Stimulated activated CD8-positive, alpha-beta memory T cell treated with anti-CD3 and anti-CD28 coated beads, Interleukin-7, amount 100 ng/mL, for 1 hour (primary cell): ENCODE measurements around the gene TSPAN4.

Experiments used
- DNase-seq, 2 donors: peaks; one replicate each; pipeline ENCODE4 v3.0.0-alpha.2; 2020; ENCODE audit warnings: low read depth in 2 of 2

The TSPAN4 gene

DNA sequence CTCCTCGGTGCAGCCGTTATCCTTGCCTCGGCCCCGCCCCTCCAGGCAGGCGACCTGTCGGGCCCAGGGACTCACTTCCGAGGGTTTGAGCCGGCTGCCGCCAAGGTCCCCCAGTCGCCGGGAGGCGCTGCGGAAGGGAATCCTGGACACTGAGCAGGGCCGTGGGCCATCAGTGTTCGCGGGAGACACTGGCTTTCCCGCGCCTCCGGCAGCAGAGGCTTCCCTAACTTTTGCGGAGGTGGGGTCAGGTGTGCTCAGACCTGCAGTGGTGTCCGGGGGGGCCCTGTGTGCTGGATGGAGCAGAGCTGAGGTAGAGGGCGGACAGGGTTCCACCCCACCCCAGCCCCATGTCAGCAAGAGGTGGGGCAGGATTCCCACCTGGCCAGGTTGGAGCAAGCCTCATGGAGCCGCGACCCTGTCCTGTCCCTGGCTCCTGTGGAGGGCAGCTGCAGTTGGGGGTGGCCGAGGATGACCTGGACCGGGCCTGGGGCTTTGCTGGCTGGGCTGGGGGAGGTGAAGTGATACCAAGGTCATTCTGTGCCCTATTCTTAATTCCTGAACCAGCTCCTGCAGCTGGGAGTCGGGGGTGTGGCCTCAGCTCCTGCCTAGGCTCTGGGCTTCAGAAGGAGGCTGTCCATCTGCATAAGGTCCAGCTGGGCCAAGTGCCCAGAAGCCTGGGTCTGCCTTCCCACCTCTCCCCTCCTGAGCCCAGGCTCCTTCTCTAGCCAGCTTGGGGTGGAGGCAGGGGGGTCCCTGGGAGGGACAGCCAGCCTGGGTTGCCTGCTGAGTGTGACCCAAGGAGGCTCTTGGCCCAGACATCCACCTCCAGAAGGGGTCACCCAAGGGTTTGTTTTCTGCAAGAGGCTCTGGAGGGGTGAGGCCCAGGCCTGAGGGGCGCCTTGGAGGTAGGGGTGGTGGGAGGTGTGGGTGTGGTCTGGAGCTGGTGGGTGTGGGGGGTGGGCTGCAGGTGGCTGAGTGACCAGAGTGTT, 8.4 kb downstream of the TSPAN4 start:
- DNase-seq, result no peak

DNA sequence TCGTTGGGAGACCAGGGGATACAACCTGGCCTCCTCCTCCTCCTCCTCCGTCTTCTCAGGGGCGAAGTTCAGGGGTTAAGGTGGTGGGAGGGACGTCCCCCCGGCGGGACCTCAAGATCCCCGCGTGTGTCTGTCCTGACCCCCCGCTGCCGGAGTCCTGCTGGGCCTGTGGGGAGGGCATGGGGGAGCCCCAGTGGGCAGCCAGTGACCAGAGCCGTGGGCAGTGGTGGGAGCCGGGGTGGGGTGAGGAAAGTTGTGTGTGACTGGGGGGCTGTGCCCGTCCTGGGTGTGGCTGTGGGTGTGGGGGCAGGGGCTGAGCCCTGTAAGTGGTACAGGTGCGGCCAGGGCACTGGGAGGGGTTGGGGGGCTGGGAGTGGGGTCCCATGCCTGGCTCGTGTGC, 10.1 kb downstream of the TSPAN4 start:
- DNase-seq, result no peak

DNA sequence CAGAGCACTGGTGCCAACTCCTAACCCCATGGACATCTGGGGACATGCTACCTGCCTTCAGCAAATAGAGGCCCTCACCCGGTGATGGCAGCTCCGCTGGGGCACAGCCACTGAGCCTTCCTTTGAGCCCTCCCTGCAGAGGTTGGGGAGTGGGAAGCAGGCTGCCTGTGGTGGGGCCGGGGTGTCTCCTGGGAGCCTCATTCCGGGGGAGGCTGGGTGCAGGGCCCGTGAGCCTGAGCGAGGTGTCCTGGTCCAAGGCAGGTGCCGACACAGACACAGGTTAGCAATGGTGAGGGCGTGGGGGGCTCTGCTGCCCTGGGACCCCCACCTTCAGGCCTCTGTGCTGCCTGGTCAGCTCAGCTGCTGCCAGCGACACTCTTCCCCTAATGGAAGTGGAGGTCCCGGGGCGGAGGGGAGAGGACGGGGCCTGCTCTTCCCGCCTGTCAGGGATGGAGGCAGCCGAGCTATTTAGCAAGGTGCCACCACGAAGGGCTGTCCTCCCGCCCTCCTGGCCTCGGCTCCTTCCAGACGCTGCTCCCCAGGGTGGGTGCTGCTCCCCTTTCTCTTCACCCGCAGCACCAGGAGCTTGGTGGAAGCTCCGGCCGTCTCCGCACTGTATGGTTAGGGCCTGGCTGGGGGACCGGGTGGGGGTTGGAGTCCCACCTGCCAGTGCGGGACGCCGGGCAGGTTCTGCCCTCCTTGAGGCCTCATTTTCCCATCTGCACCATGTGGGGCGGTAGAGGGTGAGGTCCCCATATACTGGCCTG, 11.2 kb downstream of the TSPAN4 start:
- DNase-seq, result no peak

DNA sequence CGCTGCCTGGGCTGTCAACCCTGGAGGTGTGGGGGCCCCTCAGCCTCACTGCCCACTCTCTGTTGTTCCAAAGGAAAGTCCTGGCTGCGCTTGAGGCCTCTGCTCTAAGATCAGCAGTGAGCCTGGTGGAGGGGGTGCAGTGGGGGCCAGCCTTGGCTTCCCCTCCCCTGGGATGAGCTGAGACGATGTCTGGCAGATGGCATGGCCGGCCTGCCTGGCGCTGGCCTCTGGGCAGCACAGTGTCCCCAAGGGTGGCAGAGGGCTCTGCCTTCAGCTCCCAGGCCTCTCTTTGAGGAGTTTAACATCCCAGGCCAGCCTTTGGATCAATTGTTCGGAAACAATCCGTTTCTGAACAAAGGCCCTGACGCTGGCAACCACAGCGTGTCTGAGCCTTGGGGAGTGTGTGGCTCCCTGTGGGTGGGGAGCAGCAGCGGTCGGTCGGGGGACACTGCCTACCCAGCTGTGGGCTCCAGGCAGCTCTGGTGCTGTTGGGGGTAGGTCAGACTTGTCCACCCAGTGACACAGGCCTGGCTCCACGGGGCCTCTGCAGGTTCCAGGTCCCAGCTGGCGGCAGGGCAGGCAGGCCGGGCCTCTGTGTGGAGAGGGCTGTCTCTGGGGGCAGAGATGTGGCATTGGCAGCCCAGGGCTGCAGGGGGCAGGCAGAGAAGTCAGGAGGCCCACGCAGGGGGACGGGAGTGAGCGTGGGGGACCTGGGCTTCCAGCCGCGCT, 12.1 kb downstream of the TSPAN4 start:
- DNase-seq, result no peak

DNA sequence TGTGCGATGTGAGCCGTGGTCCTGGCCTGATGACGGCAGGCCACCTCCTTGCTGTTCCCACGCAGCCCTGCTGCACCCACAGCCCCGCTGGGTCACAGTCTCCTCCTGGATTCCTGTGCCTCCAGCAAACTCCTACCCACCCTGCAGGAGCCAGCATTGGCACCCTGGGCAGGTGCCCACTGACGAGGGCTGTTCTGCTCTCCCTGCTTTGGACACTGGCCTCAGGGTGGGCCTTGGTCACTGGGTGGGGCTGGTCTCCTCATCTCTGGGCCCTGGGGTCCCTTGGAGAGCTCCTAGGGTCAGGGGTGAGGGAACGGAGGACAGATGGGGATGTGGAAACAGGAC, 12.7 kb downstream of the TSPAN4 start:
- DNase-seq, result no peak

DNA sequence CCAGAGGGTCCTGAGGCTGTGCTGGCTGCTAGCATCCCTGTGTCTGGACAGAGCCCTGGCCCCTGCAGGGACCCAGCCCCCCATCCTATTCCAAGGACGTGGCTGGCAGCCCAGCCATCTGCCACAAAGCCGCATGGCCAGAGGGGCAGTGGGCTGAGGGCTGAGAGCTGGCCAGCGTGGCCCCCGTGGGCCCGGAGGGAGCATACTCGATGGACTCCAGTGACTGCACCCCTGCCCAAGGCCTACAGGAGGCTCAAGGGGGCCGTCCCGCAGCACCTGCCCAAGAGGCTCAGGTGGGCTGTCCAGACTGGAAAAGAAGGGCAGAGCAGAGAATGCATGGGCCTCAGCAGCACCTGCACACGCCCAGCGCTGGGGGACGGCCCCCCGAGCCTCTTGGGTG, 13.1 kb downstream of the TSPAN4 start:
- DNase-seq, result no peak

DNA sequence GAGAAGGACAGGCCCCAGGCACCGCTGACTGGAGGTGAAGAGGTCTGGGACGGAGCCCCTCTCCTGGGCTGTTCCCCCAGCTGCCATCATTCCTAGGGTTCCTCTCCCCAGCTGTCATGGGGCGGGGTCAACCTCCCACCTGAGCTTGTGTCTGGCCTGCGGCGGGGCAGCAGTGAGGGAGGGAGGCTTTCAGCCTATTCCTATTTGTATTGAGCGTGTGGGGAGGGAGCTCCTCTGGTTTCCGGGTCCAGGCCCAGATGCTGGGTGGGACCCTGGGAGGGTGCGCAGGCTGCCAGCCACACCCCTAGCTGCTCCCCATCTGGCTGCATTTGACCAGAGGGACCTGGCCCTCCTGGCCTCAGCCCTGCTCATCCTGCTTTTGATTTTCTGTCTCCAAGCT, 13.7 kb downstream of the TSPAN4 start:
- no peak for DNase-seq

DNA sequence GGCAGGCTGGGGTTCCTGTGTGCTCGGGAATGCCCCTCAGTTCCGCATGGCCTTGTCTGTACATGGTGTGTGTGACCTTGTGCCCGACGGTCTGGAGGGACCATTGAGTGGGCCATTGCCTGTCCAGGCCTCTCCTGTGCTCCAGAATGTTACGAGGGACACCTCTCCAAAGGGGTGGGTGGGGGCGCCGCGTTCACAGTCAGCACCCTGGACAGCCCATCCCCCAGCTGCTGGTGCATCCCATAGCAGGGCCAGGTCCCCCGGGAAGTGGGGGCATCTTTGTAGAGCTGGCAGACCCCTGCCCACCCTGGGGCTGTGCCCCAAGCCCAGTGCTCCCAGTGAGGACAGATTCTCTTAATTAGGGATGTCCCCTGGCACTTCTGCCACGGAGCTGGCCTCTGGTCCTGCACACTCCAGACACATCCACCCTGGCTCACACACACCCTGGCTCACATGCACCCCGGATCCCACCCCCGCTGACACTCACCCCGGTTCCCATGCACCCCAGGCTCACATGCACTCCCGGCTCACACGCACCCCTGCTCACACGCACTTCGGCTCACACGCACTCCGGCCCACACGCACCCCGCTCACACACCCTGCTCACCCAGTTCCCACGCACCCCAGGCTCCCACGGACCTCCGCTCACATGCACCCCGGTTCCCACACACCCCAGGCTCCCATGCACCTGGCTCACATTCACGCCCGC, 15.6 kb downstream of the TSPAN4 start:
- DNase-seq, result no peak

DNA sequence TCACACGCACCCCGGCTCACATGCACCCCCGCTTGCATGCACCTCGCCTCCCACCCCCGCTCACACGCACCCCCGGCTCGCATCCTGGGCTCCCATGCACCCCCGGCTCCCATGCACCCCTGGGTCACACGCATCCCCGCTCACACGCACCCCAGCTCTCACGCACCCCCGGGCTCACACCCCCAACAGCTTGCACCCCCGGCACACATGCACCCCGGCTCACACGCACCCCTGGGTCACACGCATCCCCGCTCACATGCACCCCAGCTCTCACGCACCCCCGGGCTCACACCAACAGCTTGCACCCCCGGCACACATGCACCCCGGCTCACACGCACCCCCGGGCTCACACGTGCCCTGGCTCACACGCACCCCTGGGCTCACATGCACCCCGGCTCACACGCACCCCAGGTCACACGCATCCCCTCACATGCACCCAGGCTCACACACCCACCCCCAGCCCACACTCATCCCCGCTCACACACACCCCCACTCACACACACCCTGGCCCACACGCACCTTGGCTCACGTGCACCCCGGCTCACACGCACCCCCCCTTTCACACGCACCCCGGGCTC, 16.2 kb downstream of the TSPAN4 start:
- DNase-seq, result no peak

DNA sequence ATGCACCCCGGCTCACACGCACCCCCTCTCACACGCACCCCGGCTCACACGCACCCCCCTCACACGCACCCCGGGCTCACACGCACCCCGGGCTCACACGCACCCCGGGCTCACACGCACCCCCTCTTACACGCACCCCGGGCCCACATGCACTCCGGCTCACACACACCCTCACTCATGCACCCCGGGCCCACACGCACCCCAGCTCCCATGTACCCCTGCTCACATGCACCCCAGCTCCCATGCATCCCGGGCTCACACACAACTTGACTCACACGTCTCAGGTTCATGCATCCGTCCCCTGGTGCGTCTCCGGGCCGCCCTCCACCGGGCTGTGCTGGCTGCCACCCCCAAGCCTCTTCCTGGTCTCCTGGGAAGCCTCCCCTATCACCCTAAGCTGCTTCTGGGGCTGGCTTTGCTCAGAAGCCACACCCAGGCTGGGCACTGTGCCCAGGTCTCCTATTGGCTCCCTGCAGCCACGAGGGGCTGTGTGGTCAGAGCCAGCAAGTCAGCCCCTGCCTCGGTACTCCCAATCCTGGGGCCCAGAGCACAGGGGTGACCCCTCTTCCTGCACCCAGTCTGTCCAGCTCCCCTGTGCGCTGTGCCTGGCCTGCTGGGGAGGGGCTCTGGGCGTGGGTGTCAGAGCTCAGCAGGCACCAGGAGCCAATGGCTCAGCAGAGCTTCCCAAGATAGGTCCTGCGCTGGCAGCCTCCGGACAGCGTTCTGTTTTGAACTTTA, 16.9 kb downstream of the TSPAN4 start:
- no peak for DNase-seq

DNA sequence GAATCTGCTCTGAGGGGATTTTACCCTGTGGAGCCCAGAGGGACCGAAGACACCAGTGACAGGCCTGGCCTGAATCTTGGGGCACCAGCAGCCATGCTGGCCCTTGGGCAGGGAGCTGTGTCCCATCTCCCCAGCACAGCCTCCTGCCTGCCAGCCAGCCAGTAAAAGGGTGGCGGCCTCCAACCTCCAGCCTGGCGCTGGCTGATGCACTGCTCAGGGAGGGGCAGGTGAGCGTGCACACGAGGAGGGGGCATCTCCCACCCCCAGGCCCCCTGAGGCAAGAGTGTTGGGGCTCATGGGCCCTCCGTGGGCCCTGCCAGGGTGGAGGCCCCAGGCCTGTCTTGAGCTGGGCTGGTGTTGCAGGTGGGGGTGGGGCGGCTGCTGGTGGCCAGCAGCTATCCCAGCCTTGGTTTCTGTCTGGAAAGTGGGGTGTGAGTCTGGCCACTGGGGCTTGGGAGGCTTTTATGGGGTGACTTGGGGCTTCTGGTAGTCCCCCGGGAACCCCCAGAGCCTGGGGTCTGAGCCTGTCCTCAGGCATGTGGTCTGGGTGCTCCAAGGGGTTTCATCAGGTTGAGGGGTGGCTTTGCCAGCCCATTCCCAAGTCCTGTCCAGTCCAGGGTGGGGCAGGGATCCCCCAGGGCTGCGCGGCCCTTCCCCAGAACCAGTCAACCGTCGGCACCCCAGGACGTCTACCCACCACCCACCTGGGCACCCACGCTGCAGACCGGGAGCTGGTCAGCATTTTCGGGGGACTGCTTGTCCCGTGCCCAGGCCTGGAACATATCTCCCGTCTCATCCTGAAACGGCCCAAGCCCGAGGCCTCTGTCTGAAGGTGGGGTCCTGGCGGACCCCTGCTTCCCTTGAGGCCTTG, 17.8 kb downstream of the TSPAN4 start:
- DNase-seq, result no peak

DNA sequence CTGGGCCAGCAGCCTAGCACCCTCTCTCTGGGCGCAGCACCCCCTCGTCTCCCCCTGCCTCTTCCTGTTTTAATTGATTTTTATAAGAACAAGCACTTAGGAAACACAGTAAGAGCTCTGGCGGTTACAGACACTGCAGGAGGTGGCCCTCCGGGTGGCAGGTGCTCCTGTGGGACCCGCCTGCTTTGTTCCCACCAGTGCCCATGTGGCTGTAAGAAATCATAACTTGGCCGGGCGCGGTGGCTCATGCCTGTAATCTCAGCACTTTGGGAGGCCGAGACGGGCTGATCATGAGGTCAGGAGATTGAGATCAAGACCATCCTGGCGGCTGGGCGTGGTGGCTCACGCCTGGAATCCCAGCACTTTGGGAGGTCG, 18.4 kb downstream of the TSPAN4 start:
- DNase-seq, result no peak

DNA sequence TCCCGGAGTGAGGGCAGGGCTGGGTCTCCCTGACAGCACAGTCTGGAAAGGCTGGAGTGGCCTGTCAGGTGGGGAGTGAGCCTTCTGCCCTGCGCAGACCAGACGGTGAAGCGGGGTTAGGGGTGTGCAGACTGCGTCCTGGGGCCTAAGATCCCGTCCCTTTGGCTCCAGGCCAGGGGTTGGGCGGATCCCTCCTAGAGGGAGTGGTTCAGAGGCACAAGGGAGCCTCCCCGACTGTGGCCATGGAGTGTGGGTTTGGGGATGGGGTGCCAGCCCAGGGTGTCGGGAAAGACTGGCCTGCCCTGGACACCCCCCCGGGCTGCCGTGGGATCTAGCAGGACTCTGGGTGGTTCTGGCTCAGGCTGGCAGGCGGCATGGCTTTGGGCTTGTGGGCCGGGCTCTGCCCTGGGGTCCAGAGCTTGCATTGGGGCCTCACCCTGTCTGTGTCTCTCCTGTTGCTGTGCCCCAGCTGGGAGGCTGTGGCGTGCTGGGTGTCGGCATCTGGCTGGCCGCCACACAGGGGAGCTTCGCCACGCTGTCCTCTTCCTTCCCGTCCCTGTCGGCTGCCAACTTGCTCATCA, 19.5 kb downstream of the TSPAN4 start:
- no peak for DNase-seq

DNA sequence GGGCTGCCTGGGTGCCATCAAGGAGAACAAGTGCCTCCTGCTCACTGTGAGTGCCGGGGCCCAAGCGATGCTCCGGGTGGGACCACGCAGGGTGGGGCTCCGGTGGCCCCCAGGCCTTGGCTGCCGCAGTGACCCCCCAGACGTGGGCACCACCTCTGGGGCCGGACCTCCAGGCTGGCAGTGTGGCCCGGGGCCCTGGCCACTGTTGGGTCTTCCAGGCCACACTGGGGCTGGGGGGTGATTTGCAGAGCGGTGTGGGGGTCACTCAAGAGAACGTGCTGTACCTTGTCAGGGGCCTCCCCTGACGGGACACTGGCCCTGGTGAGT, 20.0 kb downstream of the TSPAN4 start:
- DNase-seq, result no peak

DNA sequence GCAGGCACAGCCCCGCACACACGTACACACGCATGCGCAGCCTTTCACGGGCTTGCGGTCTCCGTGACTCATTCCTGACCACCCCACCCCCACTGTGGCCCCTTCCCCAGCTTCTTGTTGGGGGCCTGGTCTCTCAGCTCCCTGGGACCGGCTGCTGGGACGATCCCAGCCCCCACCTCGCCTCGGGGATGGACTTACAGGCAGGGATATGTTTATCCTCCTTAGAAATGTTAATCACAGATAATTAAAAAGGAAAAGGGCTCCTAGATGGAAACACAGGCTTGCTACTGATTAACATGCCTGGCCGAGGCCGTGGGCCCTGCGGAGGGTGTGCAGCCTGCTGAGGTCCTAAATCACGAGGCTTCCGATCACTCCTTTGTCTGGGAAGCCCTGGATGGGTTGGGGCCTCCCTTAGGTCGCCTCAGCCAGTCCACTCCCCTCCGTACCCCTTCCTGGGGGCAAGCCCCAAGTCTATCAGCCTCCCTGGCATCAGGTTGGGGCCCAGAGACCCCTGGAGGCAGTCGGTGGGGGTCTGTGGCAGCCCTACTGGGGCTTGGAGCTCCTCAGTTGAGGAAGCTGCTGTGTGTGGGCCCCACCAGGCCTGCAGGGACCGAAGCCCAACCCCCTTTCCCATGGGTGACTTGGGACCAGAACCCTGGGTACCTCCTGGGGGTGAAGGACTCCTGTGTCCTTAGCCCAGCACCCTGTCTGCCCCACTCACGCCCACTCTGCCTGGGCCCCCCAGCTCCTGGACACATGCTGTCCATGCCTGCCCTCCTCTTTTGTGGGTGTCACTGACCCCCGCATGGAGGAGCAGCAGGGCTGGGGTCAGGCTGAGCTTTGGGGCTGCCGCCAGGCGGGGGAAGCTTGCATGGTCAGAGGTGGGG, 20.6 kb downstream of the TSPAN4 start:
- no peak for DNase-seq

DNA sequence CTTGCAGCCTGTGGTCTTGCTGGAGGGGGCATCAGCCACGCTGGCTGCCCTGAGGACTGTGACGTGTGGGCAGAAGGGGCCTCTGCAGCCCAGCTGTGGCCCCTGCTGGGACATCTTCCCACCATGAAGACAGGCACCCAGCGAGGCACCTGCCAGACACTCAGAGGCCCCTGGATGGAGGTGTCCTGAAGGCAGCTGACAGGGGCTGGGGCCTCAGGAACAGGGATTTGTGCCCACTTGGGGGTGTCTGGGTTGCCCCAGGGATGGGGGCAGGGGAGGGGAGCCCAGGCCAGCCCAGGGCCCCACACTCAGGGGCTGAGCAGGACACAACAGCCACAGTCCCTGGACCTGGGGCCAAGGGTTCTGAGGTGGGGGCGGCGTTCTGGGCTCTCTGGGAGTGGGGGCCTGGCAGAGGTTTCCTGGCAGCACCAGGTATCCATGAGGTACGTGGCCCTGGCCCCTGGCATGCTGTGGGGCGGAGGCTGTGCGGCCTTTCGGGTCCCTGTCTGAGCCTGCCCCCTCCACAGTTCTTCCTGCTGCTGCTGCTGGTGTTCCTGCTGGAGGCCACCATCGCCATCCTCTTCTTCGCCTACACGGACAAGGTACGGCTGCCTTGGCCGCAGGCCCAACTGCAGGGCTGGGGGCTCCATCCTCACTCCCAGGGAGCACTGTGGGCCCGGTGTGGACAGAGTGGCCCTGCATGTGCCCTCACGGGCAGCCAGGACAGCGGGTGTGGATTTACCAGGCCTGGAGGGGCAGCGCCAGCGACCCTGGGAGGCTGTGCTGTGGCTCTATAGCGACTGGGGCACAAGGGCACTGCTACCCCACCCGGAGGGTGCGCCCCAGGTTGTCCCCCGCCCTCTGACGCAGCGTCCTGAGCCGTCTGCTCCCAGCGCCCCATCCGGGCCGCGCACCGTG, 21.5 kb downstream of the TSPAN4 start:
- DNase-seq, result no peak

DNA sequence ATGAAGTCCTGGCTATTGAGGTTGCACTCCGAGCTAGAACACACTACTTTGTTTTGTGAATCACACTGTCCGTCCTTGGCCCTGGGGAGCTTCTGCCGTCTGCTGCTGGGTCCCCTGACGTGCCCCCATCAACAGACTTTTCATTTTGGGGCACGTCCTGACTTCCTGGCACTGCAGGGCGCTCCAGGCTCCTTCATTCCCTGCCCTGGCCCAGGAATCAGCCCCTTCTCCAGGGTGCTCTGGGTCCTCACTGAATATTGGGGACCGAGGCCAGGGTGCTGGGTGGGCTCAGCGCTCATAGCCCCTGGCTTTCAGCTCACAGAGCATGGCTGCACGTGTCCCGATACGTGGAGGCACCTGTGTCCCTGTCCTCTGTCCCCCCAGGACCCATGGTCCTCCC, 22.2 kb downstream of the TSPAN4 start:
- DNase-seq, result no peak
